ENCODE data around the gene TMEM121B. TPM values are rescaled to one million over a fixed set of nuclear protein-coding genes. Genes with fewer than 3 reads are reported as not detected.

The TMEM121B gene
- total RNA-seq, 1 donor from 2014 or later, result 1.1 TPM

GRCh38 chr22:17114173-17114897 is 6.8 kb downstream of the TMEM121B start:
- TF ChIP-seq CTCF (IDR thresholded peaks at IDR 0.05; ENCODE audit: unreplicated experiment), result no peak
- H3K4me3 Mint-ChIP-seq, result no peak overlapping the region
- H3K4me1 Mint-ChIP-seq, result no peaks in the 10 kb centered on the region
- no peak overlapping the region for H3K27ac Mint-ChIP-seq
- no peak for DNase-seq (ENCODE audit: low spot score in 2 of 2, unreplicated experiment in 2 of 2)
- H3K36me3 Mint-ChIP-seq, result peaks cover 3% of the 10 kb centered on the region
- peaks cover 36% of the 10 kb centered on the region for H3K27me3 Mint-ChIP-seq (ENCODE audit: low read depth)
- no peaks in the 10 kb centered on the region for H3K9me3 Mint-ChIP-seq

- DNase-seq (ENCODE audit: low spot score in 2 of 2, unreplicated experiment in 2 of 2), result no peak
- no peak overlapping the region for H3K27ac Mint-ChIP-seq
- H3K4me3 Mint-ChIP-seq, result no peak overlapping the region
- TF ChIP-seq CTCF (IDR thresholded peaks at IDR 0.05; ENCODE audit: unreplicated experiment), result no peak
- peaks cover 29% of the 10 kb centered on the region for H3K27me3 Mint-ChIP-seq (ENCODE audit: low read depth)
- H3K4me1 Mint-ChIP-seq, result no peaks in the 10 kb centered on the region
- no peaks in the 10 kb centered on the region for H3K9me3 Mint-ChIP-seq
- peaks cover 3% of the 10 kb centered on the region for H3K36me3 Mint-ChIP-seq
Observed at GRCh38 chr22:17113600-17113999, 7.6 kb downstream of the TMEM121B start.

- no peak for DNase-seq (ENCODE audit: low spot score in 2 of 2, unreplicated experiment in 2 of 2)
- H3K4me1 Mint-ChIP-seq, result no peaks in the 10 kb centered on the region
- no peak overlapping the region for H3K27ac Mint-ChIP-seq
- H3K36me3 Mint-ChIP-seq, result peaks cover 3% of the 10 kb centered on the region
- no peak for TF ChIP-seq CTCF (IDR thresholded peaks at IDR 0.05; ENCODE audit: unreplicated experiment)
- no peak overlapping the region for H3K4me3 Mint-ChIP-seq
- H3K27me3 Mint-ChIP-seq (ENCODE audit: low read depth), result peaks cover 18% of the 10 kb centered on the region
- H3K9me3 Mint-ChIP-seq, result no peaks in the 10 kb centered on the region
Observed at GRCh38 chr22:17112491-17113042, 8.6 kb downstream of the TMEM121B start.

GRCh38 chr22:17110791-17111550 is 10.2 kb downstream of the TMEM121B start:
- no peak overlapping the region for H3K27ac Mint-ChIP-seq
- peaks cover 3% of the 10 kb centered on the region for H3K36me3 Mint-ChIP-seq
- no peak overlapping the region for H3K4me3 Mint-ChIP-seq
- H3K27me3 Mint-ChIP-seq (ENCODE audit: low read depth), result peaks cover 4% of the 10 kb centered on the region
- no peak for DNase-seq (ENCODE audit: low spot score in 2 of 2, unreplicated experiment in 2 of 2)
- TF ChIP-seq CTCF (IDR thresholded peaks at IDR 0.05; ENCODE audit: unreplicated experiment), result no peak
- no peaks in the 10 kb centered on the region for H3K9me3 Mint-ChIP-seq
- no peaks in the 10 kb centered on the region for H3K4me1 Mint-ChIP-seq

GRCh38 chr22:17109976-17110375 is 11.2 kb downstream of the TMEM121B start:
- Mint-ChIP-seq H3K9me3 (no peaks in the 10 kb centered on the region), H3K36me3 (peaks cover 3% of the 10 kb centered on the region), H3K4me3 (no peak overlapping the region), H3K27me3 (ENCODE audit: low read depth) (no peaks in the 10 kb centered on the region), H3K27ac (no peak overlapping the region), H3K4me1 (no peaks in the 10 kb centered on the region)
- no peak for DNase-seq (ENCODE audit: low spot score in 2 of 2, unreplicated experiment in 2 of 2)
- no peak for TF ChIP-seq CTCF (IDR thresholded peaks at IDR 0.05; ENCODE audit: unreplicated experiment)
